Right ventricle myocardium inferior (tissue), 1 donor: ENCODE results near the gene SMOC2. TPM values are rescaled to one million over a fixed set of nuclear protein-coding genes. Genes with fewer than 3 reads are reported as not detected.
A peak's percentile ranks its signal among the peaks of the same experiment; 100 is the strongest.
"Not testable (repeated sequence)": the region's sequence is repeated elsewhere in the genome, so short reads cannot be mapped to it uniquely, and the experiment has no call there.

Experiments used
- ATAC-seq: fragments of 200-7000 bp; cut with Tn5 transposase; one replicate; pipeline ENCODE4 v1.9.1; 2020; ENCODE audit warnings: mild to moderate bottlenecking, moderate library complexity
- DNase-seq: peaks from one replicate; pipeline ENCODE4 v3.0.0; 2021; ENCODE audit errors: missing footprints
- intact Hi-C: fragments of 100-400 bp; cut with DNase I; formaldehyde crosslinking; loops from one replicate; pipeline ENCODE4 v1.11.0; 2022
- total RNA-seq: library from RNA; stranded (reverse); fragmentation: NEBNext Ultra II Directional; extraction: Animal tissue kit (Norgen Biotek cat#: 25700); gene quantifications from one replicate; pipeline ENCODE4 v1.2.1, GENCODE V29; 2021
- donor health status: DM: no; HTN: yes; CAD: no; lungs with severe emphysema.

The SMOC2 gene
- total RNA-seq, 1 donor from 2014 or later, result 16.4 TPM

GRCh38 chr6:168528474-168529095 lies 87.6 kb downstream of the SMOC2 start:
- ATAC-seq (no peak), DNase-seq (no peak)
- intact Hi-C loops, result no loop called here

GRCh38 chr6:168529214-168529613 lies 88.2 kb downstream of the SMOC2 start:
- ATAC-seq (no peak), DNase-seq (no peak)
- intact Hi-C loops, result no loop called here

GRCh38 chr6:168530653-168531071 lies 89.7 kb downstream of the SMOC2 start:
- DNase-seq, result no peak
- intact Hi-C loops, result no loop called here
- ATAC-seq, result no peak

- intact Hi-C loops, result no loop called here
- ATAC-seq (no peak), DNase-seq (peak; percentile 50)
Measured at GRCh38 chr6:168532070-168532469, 91.1 kb downstream of the SMOC2 start.

GRCh38 chr6:168533414-168533813 lies 92.4 kb downstream of the SMOC2 start:
- peak; percentile 41 for DNase-seq
- intact Hi-C loops, result no loop called here
- peak; percentile 81 for ATAC-seq

- DNase-seq (peak; percentile 60), ATAC-seq (peak; percentile 64)
- intact Hi-C loops, result no loop called here
Measured at GRCh38 chr6:168534265-168534664, 93.3 kb downstream of the SMOC2 start.

GRCh38 chr6:168535711-168536110 lies 94.7 kb downstream of the SMOC2 start:
- ATAC-seq, result no peak
- intact Hi-C loops, result no loop called here

GRCh38 chr6:168536196-168536595 lies 95.2 kb downstream of the SMOC2 start:
- ATAC-seq, result no peak
- intact Hi-C loops, result no loop called here
- DNase-seq, result no peak

More at GRCh38 chr6:168535711-168536110, 94.7 kb downstream of the SMOC2 start:
- DNase-seq, result peak; percentile 67

GRCh38 chr6:168536665-168537539 lies 95.9 kb downstream of the SMOC2 start:
- DNase-seq (peak; percentile 63), ATAC-seq (no peak)
- intact Hi-C loops, result no loop called here

GRCh38 chr6:168537540-168537884 lies 96.5 kb downstream of the SMOC2 start:
- ATAC-seq (no peak), DNase-seq (peak; percentile 49)
- intact Hi-C loops, result no loop called here

- ATAC-seq, intact Hi-C loops, DNase-seq: not testable (repeated sequence)
Measured at GRCh38 chr6:168538188-168538891, 97.4 kb downstream of the SMOC2 start.

GRCh38 chr6:168538892-168539811 lies 98.2 kb downstream of the SMOC2 start:
- ATAC-seq (no peak), DNase-seq (peak; percentile 60)
- intact Hi-C loops, result no loop called here

GRCh38 chr6:168540713-168541291 lies 99.8 kb downstream of the SMOC2 start:
- DNase-seq (no peak), ATAC-seq (no peak)
- intact Hi-C loops, result loop anchor here (10.0 kb wide), 1 partner anchor 76 kb away; no protein-coding TSS in a partner anchor

GRCh38 chr6:168541307-168541706 lies 100.3 kb downstream of the SMOC2 start:
- DNase-seq, result peak; percentile 45
- ATAC-seq, result peak; percentile 33
- intact Hi-C loops, result loop anchor here (10.0 kb wide), 1 partner anchor 77 kb away; no protein-coding TSS in a partner anchor

GRCh38 chr6:168542301-168542700 lies 101.3 kb downstream of the SMOC2 start:
- ATAC-seq (peak; percentile 32), DNase-seq (no peak)
- intact Hi-C loops, result loop anchor here (10.0 kb wide), 1 partner anchor 78 kb away; no protein-coding TSS in a partner anchor

GRCh38 chr6:168545428-168545827 lies 104.4 kb downstream of the SMOC2 start:
- intact Hi-C loops, result loop anchor here (10.0 kb wide), 1 partner anchor 81 kb away; no protein-coding TSS in a partner anchor
- DNase-seq, result no peak
- no peak for ATAC-seq

- DNase-seq (no peak), ATAC-seq (peak; percentile 38)
- intact Hi-C loops, result loop anchor here (10.0 kb wide), 1 partner anchor 81 kb away; no protein-coding TSS in a partner anchor
Measured at GRCh38 chr6:168546151-168546550, 105.2 kb downstream of the SMOC2 start.

GRCh38 chr6:168546730-168547129 lies 105.7 kb downstream of the SMOC2 start:
- ATAC-seq (peak; percentile 20), DNase-seq (no peak)

More at GRCh38 chr6:168546730-168547129, 105.7 kb downstream of the SMOC2 start:
- intact Hi-C loops, result loop anchor here (10.0 kb wide), 1 partner anchor 82 kb away; no protein-coding TSS in a partner anchor
